Measurements from ENCODE around the gene RABGAP1.

The RABGAP1 gene

DNA sequence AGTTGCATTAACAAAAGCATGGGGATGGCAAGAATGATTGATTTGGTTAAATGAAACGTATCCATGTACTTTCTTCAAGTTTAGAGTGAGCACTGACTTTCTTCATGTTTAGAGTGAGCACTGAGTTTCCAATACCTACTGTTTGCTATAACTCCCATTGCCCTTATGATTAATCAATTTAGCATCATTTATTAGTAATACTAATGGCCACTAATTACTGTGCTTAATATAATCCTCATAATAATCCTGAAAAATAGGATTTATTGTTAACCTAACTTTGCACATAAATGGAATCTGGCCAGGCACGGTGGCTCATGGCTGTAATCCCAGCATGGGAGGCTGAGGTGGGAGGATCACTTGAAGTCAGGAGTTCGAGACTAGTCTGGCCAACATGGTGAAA, 70.6 kb downstream of the RABGAP1 start:
- no peak for DNase-seq (ENCODE audit: low spot score)

DNA sequence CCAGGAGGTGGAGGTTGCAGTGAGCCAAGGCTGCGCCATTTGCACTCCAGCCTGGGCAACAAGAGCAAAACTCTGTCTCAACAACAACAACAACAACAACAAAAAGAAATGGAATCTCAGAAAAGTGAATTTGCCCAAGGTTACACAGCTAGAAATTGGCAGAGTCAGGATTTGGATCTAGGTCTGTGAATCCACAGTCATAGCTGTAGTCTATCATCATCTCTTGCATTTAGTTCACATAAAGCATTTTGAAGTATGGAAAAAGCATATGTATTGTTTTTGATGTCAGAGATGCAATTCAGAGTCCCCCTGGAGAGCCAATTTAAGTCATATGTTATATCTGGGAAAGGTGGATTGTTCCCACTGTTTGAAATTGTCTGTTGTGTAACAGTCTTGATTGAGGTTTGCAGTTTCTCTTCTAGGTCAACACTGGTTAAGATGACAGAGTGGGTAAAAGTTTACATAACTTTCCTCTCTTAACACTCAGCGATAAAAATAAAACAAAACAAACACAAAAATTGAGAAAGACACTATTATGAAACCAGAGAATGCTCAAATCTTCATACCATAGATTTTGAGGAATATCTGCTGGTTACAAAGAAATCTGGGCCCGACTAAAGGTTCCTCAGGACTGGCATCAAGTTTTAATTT, 71.2 kb downstream of the RABGAP1 start:
- no peak for DNase-seq (ENCODE audit: low spot score)

DNA sequence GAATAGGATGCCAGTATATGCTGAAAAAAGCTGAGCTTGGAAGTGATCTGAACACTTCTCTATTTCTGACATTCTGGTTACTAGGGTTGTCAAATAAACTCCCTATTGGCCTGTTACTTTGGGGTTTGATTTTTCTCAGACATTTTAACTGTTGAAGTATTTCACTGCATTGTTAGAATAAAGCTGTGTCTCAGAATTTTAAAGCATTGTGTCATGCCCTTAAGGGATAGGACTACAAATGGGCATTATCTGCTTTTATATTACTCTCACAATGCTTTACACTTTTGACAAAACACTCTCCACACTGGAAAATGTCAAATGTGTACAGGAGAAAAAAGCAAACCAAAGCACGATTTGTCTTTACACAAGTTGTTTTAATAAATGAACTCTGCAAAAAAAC, 75.8 kb downstream of the RABGAP1 start:
- DNase-seq (ENCODE audit: low spot score), result no peak

DNA sequence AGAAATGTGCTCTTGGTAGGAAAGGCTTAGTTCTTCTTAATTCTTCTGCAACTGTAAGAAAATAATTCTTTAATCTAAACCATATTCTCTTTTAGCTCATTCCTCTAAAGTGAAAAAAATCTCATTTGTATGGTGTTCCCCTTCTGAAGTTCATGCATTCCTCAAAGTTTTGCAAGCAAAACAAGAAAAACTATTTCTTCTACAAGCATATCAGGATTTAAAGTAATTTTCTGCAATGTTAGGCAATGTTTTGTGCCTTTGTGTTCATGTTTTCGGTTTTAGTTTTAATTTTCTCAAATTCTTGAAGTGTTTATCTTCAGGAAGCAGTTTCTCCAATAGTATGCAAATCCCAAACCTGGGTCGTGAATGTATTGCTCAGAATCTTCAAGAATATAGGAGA, 80.0 kb downstream of the RABGAP1 start:
- DNase-seq (ENCODE audit: low spot score), result no peak

DNA sequence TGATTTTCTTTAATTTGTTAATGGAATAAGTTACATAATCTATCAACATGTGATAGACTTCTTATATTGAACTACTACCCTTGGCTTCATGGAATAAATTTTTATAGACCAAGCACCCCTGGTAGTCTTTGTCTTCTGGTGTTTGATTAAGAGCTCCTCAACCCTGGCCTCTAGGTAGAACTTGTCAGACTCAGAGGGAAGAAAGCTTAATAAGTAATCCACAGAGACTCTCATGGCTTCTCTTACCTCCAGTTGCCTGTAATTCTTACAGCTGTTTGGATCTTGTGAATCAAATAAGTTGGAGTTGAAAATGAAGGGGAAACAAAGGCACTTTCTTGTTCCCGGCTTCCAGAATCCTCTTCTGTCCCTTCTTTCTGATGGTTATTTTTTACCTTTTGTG, 85.6 kb downstream of the RABGAP1 start:
- no peak for DNase-seq (ENCODE audit: low spot score)

DNA sequence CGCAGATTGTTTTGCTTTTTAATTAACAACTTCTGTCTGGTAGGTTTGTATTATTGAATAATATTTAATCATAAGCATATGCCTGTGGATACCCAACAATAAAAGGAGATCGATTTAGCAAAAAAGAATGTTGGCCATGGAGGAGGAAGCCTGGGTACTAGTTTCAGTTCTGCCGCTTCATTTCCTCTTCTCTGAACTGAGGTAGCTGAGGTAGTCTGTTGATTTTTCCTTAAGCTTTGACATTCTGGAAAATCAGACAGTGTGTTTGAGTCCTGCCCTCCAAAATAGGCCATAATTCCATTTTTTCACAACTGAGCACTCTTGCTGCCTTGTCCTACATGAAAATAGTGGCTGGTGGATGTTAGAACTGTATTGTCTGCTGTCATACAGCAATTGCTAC, 86.7 kb downstream of the RABGAP1 start:
- DNase-seq (ENCODE audit: low spot score), result no peak

DNA sequence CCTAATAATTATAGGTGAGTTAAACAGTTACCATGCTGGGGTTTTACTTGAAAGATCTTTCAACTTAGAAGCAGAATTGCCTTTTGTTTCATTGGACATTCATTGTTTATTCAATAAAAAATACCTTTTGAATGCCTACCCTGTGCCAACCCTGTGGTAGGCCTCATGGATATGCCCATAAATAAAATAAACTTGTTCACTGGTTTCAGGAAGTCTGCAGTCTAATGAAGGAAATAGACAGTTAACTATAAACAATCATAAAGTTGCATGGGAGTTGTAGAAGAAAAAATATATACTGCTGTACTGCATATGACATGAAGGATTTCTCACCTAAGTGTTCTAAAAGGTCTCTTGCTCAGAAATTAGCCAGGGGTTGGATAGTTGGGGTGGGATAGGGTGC, 87.3 kb downstream of the RABGAP1 start:
- no peak for DNase-seq (ENCODE audit: low spot score)

DNA sequence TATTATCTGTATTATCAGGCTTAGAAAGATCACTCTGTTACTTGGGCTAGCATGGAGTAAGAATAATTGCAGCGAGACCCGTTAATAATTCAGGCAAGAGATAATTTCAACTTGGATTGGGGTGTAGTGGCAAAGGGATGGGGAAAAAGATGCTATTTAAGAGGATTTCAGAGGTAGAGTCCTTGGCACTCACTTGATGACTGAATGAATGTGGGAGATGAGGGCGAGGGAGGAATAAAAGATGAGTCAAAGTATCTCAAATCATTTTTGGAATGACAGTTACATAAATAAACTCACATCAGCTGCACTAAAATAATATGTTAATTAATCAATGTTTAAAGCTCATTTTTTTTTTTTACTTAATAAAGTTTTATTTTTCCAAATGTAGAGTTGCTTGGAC, 88.2 kb downstream of the RABGAP1 start:
- DNase-seq (ENCODE audit: low spot score), result no peak

DNA sequence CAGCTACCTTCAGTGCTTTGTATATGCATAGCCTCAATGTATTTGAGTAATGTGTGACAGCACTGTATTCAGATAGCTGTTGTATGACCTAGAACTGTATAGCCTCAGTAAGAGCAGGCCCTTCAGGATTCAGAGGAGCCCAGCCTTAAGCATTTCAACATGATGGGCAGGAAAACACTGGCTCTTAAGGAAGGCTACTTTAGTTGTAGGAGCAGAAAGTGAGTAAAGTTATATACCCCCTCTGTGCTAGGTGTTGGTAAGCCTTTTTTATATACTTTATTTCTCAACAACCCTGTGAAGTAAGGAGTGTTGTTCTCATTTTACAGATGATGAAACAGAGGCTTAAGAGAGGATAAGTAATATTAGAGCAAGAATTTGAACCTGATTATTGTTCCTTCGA, 91.1 kb downstream of the RABGAP1 start:
- DNase-seq (ENCODE audit: low spot score), result no peak

DNA sequence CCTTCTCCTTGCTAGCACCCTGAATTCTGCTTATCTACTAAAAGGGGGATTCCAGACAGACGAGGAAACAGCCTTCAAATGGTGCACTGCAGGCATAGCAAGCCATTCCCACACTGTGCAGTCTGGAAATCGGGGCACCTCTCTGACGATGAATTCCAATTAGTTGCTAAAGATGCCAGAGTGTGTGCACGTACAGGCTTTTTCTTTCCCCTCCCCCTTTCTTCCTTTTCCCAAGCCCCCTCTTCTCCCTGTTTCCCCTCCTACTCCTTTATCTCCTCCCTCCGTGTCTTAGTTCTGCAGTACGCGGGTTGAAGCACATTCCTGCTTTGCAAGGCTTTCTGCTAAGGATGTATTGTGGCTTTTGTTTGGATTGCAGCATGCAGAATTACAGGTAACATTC, 92.5 kb downstream of the RABGAP1 start, which contains the start of gene GPR21:
Gene GPR21, plus strand, starts transcription at position 316 of the 400 bp plus-strand sequence. CDS start 900 bp downstream, outside the sequence.
- no peak for DNase-seq (ENCODE audit: low spot score)

DNA sequence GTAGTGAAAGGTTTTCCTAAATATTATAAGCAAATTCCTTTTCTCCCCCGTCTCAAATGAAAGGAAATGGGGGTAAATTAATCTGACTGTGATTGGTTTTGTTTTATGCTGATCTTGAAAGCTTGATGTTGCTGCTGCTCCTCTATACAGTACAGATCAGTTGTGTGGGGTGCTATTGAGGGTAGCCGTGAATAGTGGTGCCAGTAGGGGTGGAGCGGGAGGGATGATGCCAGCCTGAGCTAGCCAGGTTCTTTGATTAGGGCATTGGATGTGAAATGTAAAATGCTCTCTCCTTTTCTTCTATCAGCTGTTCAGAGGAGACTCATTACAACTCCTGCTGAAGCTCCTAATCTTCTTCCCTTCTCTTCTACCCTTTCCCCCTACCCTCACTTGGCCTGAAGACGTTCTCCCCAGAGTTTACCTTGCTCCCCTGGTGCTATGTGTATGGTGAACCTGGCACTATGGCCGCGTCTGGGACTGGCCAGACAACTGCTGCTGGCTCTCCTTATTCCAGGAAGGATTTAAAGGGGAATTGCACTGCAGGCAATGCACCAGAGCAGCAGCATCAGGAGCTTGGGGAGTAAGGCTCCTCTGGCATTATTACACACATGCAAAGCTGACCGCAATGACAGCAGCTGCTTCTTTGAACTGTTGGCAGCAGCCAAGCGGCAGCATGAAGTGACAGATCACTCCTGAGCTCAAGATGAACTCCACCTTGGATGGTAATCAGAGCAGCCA, 93.2 kb downstream of the RABGAP1 start:
- no peak for DNase-seq (ENCODE audit: low spot score)

DNA sequence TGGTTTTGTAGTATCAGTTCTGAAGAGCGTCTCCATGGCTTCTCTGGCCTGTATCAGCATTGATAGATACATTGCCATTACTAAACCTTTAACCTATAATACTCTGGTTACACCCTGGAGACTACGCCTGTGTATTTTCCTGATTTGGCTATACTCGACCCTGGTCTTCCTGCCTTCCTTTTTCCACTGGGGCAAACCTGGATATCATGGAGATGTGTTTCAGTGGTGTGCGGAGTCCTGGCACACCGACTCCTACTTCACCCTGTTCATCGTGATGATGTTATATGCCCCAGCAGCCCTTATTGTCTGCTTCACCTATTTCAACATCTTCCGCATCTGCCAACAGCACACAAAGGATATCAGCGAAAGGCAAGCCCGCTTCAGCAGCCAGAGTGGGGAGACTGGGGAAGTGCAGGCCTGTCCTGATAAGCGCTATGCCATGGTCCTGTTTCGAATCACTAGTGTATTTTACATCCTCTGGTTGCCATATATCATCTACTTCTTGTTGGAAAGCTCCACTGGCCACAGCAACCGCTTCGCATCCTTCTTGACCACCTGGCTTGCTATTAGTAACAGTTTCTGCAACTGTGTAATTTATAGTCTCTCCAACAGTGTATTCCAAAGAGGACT, 94.2 kb downstream of the RABGAP1 start:
- no peak for DNase-seq (ENCODE audit: low spot score)

DNA sequence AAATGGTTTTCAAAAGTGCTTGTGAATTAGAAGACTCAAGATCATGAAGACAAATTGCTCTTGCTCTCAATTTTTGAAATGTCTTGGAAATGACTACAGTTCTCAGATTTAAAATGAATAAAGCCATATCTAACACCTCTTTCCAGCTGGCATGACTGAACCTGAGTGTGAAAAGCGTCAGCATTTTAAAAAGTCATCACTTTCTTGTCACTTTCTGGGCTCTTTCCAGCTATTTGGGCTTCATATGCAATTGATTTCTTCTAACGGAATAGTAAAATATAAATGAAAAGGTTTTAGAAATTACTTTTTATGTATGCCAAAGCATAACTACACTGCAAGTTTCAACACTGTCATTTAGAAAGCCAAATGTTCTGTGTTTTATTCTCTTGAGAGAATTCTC, 95.0 kb downstream of the RABGAP1 start:
- no peak for DNase-seq (ENCODE audit: low spot score)

DNA sequence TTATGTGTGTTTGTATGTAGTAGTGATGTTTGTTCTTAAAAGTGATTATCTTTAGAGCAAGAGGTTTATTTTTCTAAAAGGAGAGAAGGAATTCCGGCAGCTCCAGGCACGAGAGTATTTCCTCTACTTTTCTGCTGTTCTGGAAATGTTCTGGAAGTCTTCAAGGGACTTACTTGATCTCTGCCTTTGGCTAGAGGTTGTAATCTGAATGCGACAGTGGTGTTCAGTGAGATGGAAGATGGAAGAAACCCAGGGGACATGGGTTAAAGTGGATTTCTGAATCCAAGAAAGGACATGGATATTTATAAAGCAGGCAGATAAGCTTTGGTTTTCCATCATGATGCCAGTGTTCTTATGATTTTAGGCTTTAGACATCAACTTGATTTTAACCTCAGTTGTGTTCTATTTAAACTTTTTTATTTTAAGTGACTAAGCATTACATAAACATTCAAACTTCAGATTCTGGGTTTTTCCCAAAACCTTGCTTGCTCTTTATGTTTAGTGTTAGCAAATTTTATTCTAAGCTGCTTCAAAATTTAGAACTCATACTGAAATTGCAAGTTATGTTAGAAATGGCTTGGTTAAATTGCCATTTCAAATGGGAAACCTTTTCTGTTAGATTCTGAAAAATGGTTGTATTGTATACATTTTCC, 96.2 kb downstream of the RABGAP1 start:
- no peak for DNase-seq (ENCODE audit: low spot score)

DNA sequence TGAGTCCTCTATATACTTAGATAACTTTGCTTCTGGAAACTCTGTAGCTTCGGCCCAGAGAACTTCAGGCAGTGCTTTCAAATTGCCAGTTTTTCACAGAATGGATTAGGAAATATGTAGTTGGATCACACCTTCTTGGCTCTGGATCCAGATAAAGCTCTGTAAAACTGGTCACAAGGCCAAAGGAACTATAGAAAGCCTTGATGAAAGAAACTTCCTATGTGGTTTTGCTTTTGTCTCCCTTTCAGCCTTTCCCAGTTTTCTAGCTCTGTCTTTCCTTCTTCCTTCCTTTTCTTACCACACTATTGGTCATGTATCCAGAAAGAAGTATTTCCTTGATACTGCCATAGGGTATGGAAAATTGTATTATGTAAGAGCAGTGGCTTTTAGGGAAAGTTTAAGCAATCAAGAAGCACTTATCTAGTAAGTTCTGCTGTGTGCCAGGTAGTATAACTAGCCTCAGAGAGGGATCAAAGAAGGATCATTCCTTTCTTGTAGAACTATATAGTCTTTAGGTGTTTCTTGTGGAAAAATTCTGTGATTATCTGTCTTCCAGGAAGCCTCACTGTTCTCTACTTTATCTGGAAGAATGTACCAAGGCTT, 98.9 kb downstream of the RABGAP1 start:
- DNase-seq (ENCODE audit: low spot score), result no peak

DNA sequence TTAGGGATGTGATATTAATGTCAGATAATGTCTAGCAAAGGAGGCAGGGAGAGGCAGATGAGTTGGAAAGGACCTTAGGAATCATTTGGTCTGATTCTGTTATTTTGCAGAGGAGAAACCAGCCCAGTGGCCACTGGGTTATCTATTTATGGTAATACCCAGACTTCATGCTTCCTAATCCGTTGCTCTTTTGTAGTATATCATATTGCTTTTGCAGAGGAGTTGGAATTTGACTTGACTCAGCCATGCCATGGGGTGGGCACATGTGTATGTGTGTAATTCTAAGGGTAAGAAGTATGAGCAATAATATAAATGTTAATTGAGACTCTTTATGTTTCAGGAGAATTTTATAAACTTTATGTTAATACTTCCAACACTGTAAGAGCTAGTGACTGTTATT, 100.0 kb downstream of the RABGAP1 start:
- no peak for DNase-seq (ENCODE audit: low spot score)

DNA sequence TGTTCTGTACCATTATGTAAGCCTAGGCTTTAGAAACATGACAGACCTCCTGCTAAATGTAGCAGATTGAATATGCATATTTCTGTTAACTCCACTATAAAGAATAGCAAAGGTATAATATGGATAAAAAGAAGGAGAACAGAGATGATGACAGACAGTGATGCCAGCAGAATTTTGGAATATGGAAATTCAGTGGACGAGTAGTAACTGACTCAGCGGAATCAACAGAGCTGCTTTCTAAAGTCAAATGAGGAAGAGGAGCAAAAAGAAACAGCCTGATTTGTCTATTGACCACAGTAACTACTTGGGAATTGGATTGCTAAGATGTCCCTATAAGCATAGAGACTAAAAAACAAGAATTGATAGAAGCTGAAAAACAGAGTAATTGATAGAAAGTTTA, 100.7 kb downstream of the RABGAP1 start:
- no peak for DNase-seq (ENCODE audit: low spot score)

DNA sequence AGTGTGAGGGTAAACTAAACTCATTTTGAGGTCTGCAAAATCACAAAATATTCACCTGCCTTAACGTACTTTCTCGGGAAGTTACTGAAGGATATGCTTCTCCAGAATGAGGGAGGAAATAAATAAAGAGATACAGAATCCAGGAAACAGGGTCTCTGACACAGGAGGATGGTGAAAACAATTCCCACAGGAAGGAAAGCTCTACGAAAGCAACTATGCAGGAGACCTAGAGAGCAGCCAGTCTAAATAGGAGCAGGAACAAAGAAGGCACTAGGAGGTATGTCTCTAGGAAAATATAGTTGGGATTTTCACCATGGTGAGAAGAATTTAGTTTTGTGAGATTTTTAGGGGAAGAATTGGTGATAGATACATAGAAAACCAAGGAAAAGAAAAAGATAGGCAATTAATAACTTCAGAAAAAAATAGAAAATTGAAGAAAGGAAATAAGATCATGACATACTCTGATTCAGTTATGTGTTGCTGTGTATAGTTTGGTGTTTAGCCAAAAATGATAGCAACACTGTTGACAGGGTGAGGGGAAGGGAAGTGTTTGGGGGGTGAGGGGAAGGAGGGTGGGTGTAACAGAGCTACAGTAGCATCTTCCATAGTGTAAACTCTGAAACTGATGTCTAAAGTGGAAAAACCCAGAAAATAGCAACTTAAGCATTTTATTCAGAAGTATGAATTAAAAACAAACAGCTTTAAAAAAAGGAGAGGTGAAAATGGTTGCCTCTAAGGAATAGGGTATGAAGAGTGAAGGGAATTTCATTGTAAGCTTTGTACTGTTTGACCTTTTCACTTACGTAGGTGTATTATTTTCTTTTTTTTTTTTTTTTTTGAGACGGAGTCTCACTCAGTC, 102.5 kb downstream of the RABGAP1 start:
- no peak for DNase-seq (ENCODE audit: low spot score)

DNA sequence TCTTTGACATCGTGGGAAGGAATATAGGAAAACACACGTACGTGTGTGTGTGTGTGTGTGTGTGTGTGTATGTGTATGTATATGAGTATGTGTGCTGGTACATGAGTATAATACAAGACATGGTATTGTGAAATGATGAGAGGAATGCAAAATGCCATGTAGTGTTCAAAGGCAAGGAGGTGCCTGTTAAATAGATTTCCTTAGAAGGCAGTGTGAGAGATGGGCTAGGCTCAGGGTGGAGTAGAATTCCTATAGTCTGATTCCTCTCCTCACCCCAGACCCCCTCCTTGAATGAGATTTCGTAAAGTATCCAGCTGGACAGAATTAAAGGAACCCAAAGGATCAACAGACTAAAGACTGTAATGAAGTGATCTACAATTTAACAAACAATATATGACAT, 103.8 kb downstream of the RABGAP1 start:
- DNase-seq (ENCODE audit: low spot score), result no peak

DNA sequence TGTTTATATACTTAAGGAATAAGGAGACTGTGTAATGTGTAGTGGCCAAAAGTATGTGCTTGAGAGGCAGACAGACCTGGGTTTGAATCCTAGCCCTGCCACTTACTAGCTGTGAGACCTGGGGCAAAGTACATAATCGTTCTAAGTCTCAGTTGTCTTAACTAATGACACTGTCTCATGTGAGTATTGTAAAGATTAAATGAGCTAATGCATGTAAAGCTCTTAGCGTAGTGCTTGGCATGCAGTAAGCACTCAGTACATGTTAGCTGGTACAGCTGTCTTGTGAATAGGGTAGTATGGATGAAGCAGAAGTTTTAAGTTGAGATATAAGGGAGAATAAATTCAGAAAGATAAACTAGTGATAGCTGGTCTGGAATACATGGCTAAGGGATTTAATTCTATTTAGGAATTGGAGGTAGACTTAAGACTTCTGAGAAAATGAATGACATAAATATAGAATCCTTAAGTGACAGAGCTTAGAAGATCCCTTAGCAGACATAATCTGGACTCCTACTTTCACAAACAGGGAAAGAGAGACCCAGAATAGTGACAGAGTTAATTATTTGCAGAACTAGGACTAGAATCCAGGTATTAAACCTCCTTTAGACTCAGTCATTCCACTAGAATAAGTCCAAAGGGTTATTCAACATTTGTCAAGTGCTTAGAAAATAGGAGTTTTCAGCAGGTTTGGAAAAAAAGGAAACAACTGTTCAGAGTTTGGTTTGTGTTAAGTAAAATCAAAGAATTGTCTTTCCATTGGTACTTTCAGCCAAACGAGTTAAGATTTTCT, 105.8 kb downstream of the RABGAP1 start:
- no peak for DNase-seq (ENCODE audit: low spot score)

DNA sequence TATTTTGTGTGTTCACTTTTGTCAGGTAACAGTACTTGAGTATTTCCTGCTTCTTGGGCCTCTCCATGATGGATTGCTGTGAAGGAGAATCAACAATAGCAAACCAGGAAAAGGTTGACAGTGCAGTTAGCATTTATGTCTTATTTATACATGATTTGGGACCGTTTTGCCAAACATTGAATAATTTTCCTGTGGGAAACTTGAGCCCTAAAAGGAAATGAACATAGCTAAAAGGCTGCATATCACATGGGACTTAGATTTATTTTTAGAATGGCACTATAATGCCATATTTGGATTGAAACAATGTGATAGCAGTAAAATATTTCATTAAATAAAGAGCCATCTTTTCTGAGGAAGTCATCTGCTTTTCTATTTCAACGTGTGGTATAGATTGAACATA, 107.9 kb downstream of the RABGAP1 start:
- no peak for DNase-seq (ENCODE audit: low spot score)

Data from CD4-positive, alpha-beta T cell treated with Interleukin-6 at 100 ng/mL for 8 hours (primary cell).